AG04450 (cell line): Measurements from ENCODE around the gene ACAN. TPM values are rescaled to one million over a fixed set of nuclear protein-coding genes. Genes with fewer than 3 reads are reported as not detected.

ENCODE experiments used
- CTCF ChIA-PET: fragments of 300-600, 350-600 bp; formaldehyde crosslinking; extraction: SDS; loops from one replicate; lab custom pipeline; 2022; ENCODE audit warnings: antibody characterized with exemption, inconsistent platforms; lab: Charles Lee
- POLR2A ChIA-PET: fragments of 350-600 bp; formaldehyde crosslinking; extraction: SDS; loops from one replicate; lab custom pipeline; 2021; ENCODE audit warnings: antibody characterized with exemption, inconsistent platforms; lab: Yijun Ruan, JAX
- DNase-seq: peaks from one replicate; pipeline ENCODE4 v3.0.0-alpha.2; 2011; ENCODE audit warnings: low read depth, low spot score
- H3K27ac ChIP-seq: one replicate; pipeline ENCODE4 v1.5.1; 2012; ENCODE audit warnings: low read depth, low read length, control low read depth
- H3K27me3 ChIP-seq: one replicate; pipeline ENCODE4 v1.6.0; 2012; ENCODE audit warnings: low read length; ENCODE audit not compliant: control insufficient read depth, insufficient read depth
- H3K4me3 ChIP-seq: 2 replicates; pipeline ENCODE4 v1.5.1; 2011; ENCODE audit warnings: mild to moderate bottlenecking, low read depth, low read length, control low read depth
- H3K9me3 ChIP-seq: 2 replicates; pipeline ENCODE4 v1.5.1; 2012; ENCODE audit warnings: low read length; ENCODE audit not compliant: control insufficient read depth, insufficient read depth
- CTCF ChIP-seq: IDR thresholded peaks from 2 replicates; pipeline ENCODE4 v1.5.1; 2011; ENCODE audit warnings: low read depth, low read length, control low read depth, inconsistent platforms
- polyA plus RNA-seq: library from polyadenylated mRNA; depleted of rRNA; stranded (reverse); fragments of >200 nt; gene quantifications from 2 replicates; pipeline ENCODE4 v1.2.3, GENCODE V29; 2011

ACAN gene
- polyA plus RNA-seq, 1 experiment = 0.20 TPM

GRCh38 chr15:88899251-88899650, 96.0 kb downstream of the ACAN start:
- ChIA-PET POLR2A (no interaction called here), CTCF (no interaction called here)
- TF ChIP-seq CTCF = no peak
- DNase-seq = no peak
- Histone ChIP-seq H3K27me3 (no peaks in the 10 kb centered on the region), H3K27ac (no peak overlapping the region), H3K4me3 (no peak overlapping the region), H3K9me3 (no peaks in the 10 kb centered on the region; the same call in 1 of the 2 replicates)

GRCh38 chr15:88900309-88900981, 97.2 kb downstream of the ACAN start:
- ChIA-PET POLR2A (interaction anchor here (0.7 kb wide), 1 partner anchor 172 kb away, joined by 4 read pairs; no protein-coding TSS in a partner anchor), CTCF (interaction anchor here (0.7 to 1.2 kb wide), 3 partner anchors 10 to 244 kb away, joined by 3 to 5 read pairs (median 4); no protein-coding TSS in a partner anchor)

GRCh38 chr15:88900982-88901418, 97.8 kb downstream of the ACAN start:
- no peaks in the 10 kb centered on the region for H3K9me3 ChIP-seq
- ChIA-PET CTCF (interaction anchor here (0.9 to 1.2 kb wide), 3 partner anchors 11 to 245 kb away, joined by 3 to 4 read pairs (median 4); no protein-coding TSS in a partner anchor), POLR2A (interaction anchor here (0.7 to 1.0 kb wide), 2 partner anchors 11 to 171 kb away, joined by 3 to 4 read pairs; no protein-coding TSS in a partner anchor)
- TF ChIP-seq CTCF = no peak
- no peak overlapping the region for H3K4me3 ChIP-seq
- no peak overlapping the region for H3K27ac ChIP-seq
- no peaks in the 10 kb centered on the region for H3K27me3 ChIP-seq
- DNase-seq = no peak

More at GRCh38 chr15:88900309-88900981, 97.2 kb downstream of the ACAN start:
- no peaks in the 10 kb centered on the region for H3K27me3 ChIP-seq
- H3K4me3 ChIP-seq = no peak overlapping the region
- no peaks in the 10 kb centered on the region for H3K9me3 ChIP-seq
- DNase-seq = no peak
- no peak for TF ChIP-seq CTCF
- peak overlapping the region; percentile 11 for H3K27ac ChIP-seq

DNA sequence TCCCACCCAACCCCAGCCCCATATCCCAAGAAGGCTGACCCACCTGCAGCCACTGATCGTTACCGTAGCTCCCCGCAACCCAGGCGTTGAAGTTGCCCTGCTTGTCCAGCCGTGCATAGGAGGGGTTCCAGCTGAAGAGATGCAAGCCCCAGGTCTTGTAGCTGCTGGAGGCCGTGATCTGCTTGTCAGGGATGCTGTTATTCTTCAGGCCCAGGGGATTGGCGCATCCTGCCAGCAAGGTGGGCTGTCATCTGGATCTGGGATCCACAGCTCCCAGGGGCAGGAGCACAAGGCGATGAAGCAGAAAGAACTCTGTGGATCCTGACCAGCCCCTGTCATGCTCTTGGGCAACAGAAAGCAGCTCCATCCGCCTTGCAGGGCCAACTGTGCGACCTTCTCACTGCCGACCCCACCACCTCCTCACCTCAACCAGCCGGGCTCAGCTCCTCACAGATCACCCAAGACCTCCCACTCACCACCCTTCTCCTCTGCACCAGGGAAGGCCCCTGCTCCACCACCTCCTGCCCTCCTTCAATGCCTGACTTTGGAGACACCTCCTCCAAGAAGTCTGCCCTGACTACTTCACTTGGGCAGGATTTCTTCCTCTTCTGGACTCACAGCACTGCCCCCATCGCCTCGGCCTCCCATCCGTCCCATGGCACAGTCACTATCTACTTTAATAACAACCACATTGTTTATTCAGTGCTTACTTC, 98.4 kb downstream of the ACAN start:
- CTCF ChIA-PET = interaction anchor here (0.5 to 5.0 kb wide), 3 partner anchors 10 to 118 kb away, joined by 4 to 85 read pairs (median 4); no protein-coding TSS in a partner anchor
- no peak overlapping the region for H3K27ac ChIP-seq
- H3K27me3 ChIP-seq = no peaks in the 10 kb centered on the region
- DNase-seq = no peak
- no peak for TF ChIP-seq CTCF
- no peak overlapping the region for H3K4me3 ChIP-seq
- H3K9me3 ChIP-seq = no peaks in the 10 kb centered on the region
- POLR2A ChIA-PET = interaction anchor here (1.0 kb wide), 1 partner anchor 11 kb away, joined by 3 read pairs; no protein-coding TSS in a partner anchor
